GM21717 (cell line): ENCODE data around the gene EME2.

Source experiments
- ATAC-seq: cut with Tn5 transposase; IDR thresholded peaks from one replicate; pipeline ENCODE4 v1.9.1; 2021; ENCODE audit warnings: mild to moderate bottlenecking, moderate library complexity; ENCODE audit not compliant: unreplicated experiment

EME2 gene

DNA sequence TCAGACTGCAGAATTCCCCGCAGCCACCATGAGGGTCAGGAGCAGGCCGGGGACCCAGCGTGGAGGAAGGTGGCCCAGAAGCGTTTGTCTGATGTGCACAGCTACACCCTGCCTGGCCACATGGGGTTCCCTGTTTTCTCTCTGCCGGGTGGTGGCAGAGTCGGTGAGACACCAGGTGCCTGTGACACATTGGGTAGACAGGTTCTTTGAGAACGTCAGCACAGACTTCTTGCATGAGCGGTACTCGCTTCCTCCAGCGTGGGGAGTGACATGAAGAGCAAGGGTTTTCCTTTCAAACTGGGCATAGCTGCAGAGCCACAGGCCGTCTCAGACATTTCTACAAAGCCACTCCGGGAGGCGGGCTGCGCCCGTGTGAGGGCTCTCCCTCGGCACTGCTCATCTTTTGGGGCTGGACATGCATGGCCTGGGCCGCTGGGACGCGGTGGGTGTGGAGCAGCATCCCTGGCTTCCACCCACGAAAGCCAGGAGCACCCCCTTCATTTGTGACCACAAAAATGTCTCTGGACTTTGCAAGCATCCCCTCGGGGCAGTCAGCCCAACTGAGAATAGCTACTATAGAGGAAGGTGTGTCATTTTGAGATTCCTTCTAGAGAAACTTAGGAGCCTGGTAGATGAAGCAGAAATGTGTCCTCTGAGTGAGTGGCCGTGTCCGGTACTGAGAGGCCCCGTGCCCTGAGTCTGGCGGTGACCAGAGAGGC lies 27.3 kb upstream of the EME2 start:
- no peak for ATAC-seq

DNA sequence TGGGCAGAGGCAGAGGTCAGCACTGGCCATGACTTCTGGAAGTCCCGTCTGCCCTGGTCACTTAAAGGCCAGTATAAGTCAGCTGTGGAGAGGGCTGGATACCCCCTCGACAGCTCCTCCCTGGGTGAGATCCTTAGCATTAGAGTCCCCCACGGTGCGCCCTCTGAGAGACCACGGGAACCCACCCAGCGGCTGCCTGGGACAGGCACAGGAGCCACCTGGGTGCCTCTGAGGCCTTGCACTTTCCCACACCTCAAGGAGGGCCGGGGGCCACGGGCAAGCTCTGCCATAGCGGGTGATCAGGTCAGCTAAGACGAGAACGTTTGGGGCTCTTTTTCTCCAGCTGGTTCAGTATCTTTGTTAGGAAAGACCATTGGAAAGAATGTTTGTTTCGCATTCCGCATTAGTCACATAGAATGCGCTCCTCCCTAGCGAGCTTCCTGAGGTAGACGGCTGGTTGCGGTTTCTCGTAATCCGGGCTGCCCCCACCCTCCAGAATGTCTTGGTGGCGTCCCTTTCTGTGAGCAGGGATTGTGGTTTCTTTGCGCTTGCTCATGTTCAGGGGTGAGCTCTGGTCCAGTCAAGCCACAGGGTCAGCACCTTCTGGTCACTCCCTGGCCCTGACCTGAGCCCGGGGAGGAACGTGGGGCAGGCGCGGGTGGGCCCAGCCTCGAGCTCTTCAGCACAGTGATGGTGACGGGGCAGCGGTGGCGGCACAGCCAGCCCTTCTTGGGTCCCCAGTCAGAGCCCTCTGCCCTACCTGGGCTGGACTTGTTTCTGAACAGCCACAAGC lies 26.5 kb upstream of the EME2 start:
- ATAC-seq = no peak

DNA sequence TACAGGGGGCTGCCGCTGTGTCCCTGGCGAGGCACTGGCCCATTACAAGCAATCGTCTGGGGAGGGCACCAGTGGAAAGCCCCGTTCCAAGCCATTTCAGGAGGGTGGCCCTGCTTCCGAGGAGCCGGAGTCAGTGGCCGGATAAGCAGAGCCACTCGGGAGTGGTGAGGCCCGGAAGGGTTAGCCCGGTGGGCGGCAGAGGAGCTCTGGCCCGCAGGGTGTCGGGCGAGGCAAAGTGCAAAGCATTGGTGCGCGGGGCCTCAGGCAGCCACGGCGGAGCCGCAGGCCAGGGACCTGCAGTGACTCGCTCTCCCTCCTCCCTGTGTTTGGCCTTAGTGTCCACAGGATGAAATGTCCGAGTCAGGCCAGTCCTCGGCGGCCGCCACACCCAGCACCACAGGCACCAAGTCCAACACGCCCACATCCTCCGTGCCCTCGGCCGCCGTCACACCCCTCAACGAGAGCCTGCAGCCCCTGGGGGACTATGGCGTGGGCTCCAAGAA lies 25.9 kb upstream of the EME2 start:
- no peak for ATAC-seq

DNA sequence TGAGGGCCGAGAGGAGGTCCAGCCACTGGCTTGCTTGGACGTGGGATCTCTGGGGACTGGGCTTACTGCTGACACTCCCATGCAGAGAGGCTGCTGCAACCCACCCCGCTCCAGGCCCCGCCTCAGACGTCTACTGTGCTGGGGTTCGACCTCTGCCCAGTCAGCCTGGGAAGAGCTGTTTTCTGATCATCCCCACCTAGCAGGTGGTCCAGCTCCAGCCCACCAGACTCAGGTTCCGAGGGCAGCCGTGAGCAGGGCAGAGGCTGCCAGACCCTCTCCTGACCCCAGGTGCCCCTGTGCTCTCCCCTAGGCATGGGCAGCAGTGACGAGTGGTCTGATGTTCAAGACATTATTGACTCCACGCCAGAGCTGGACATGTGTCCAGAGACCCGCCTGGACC lies 24.7 kb upstream of the EME2 start:
- ATAC-seq = no peak

DNA sequence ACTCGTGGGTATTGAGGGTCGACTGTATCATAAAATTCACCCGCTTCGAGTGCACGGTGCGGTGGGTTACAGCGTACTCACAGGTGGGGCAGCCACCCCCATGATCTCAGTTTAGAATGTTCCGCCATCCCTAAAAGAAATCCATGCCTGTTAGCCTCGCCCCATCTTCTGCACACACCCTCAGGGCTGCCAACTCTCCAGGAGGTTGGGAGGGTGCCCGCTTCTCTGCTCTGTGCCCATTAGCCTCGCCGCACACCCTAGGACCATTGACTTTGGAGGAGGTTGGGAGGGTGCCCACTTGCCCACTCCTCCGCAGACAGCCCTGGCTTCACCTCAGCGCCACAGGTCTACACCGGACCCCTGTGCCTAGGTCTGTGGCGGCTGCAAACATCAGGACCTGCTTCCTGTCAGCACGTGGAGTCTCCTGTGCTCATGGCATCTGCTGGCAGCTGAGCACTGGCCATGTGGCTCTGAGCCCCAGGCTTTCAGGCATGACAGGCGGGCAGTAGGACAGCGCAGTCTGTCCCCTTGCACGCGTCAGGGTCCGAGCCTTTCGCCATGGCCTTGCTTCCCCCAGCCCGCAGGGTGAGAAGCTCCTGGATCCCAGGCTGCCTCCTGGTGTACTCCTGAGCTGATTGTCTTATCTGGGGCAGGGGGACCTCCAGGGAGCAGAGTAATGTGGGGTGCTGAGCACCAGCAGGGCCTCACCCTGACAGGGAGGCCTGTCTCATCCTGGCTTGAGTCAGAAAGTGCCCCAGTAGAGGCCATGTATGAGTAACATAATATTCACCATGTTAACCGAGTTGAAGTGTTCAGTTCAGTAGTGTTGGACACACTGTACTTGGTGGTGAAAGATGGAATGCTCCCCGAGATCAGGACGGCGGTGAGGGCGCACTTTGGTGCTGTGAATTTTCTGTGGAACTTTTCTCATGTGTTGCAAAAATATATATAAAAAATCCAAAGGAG lies 23.2 kb upstream of the EME2 start:
- ATAC-seq = no peak

DNA sequence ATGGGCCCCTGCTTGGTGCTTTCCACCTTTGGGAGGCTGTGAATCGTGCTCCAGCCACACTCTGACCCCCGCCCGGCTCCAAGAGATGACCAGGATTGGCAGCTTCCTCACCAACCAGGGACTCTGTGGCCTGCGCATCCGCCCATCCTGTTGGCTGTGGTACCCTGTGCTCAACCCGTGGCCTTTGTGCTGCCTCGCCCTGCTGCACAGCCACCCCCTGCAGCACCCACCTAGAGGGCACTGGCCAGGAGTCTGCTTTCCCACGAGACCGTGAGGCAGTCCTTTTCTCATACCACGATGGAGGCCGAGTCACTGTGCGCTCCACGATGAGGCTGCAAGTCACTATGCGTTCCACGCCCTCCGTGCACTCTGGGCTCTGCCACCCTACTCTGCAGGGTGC lies 20.7 kb upstream of the EME2 start:
- ATAC-seq = no peak

DNA sequence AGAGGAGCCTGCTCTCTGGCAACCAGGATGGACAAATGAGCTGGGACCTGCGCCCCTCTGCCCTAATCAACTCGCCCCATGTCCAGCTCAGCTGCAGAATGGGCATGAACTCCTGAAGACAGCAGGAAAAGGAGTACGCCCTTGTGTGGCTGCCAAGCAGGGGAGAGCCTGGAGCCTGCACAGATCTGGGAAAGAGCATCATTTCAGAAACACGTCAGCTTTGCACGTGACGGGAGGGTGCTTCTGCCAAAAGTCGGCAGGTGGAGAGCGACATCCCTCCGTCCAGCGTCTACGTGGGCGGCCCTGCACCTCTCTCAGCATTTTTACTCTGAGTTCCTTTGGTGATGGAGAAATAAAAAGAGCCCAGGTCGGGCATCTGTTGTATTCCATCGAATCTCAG lies 19.8 kb upstream of the EME2 start:
- no peak for ATAC-seq

DNA sequence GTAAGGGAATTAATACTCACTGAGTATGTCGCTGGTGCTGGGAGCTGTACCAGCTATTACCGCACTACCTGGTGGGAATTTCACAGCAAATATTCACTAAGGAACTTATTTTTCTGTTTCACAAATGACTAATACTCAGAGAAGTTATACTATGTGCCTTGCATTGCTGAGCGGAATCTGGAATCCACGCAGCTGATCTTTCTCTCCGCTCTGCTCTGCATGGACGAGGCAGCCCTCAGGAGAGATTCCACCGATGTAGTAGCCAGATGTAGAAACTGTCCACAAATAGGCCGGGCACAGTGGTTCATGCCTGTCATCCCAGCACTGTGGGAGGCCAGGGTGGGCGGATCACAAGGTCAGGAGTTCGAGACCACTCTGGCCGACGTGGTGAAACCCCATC lies 18.4 kb upstream of the EME2 start:
- no peak for ATAC-seq

DNA sequence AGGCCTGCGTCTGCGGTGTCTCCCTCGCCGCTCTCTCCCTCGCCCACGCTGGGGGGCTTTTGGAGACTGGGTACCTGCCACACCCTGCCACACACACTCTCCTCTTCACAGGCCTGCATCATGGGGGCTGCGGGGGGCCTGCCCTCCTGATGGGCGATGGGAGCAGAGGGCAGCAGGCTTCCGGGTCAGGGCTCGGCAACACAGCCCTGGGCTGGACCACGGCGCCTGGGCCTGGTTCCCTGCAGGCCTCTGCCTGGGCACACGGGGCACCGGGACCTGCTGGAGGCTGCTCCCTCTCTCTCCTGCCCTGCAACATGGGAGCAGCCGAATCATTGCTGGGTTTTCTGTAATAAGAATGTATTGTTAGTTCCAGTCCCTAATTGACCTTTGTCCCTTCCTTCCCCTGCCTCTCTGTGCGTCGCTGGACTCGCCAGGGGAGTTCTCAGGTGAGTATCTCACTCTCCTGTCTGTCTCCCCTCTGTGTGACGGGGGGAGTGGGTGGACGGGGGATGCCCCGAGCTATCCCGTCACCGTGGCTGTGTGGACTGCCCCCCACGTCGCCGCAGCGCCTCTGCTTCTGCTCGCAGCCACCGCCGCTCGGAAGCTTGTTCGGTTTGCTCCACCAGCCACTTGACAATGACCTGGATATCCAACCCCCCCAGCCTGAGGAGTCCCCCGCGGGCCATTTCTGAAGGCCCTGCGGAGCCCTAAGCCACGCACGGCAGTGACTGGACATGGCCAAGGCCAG lies 14.7 kb upstream of the EME2 start:
- no peak for ATAC-seq

DNA sequence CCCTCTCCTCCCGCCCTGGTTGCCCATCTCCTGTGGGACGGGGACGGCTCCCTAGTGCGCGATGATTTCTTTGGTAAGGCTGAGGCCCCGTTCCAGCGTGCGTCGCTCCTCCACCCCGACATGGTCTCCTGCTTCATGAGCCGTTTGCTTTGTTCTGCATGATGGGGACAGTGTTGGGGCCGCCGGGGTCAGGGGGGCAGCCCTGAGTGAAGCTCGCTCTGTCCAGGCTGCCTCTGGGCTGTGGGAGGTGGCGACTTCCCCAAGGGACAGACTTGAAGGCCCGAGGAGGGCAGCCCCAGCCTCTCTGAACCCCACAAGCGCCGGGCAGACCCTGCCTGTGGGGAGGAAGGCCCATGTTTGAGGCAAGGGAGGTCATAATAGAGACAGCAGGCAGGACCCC lies 13.7 kb upstream of the EME2 start:
- ATAC-seq = no peak

DNA sequence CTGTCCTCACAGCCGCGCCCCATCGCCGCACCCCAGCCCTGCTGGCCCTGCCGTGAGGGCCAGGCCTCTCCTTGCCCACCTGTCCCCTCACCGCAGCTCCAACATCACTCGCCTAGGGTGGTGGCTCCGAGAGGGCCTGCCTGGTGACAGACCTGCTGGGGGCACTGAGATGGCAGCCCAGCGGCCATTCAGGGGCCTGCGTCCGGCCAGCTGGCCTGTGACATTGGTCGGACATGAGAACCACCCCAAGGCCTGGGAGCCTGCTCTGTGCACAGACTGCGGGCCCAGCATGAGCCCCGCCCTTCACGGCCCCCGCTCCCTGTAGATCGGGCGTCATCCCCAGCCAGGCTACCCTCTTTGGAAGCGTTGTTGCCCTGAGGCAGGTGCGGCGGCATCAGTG lies 13.1 kb upstream of the EME2 start:
- no peak for ATAC-seq

DNA sequence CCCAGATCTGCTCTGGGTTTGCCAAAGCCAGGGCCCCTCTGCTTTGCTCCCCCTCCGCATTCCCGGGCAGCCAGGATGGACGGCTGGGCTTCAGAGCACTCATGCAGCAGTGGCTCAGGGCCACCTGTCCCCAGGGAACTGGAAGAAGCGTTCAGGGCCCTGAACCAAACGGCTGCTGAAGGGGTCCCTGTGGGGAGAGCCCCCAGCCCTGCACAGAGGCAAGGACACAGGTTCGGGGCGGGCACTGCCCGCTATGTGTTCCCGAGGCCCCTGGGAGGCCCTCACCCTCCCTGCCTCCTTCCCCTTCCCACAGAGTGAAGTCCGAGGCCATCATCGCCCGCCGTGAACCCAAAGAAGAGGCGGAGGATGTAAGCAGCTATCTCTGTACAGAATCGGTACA lies 11.7 kb upstream of the EME2 start:
- ATAC-seq = no peak

DNA sequence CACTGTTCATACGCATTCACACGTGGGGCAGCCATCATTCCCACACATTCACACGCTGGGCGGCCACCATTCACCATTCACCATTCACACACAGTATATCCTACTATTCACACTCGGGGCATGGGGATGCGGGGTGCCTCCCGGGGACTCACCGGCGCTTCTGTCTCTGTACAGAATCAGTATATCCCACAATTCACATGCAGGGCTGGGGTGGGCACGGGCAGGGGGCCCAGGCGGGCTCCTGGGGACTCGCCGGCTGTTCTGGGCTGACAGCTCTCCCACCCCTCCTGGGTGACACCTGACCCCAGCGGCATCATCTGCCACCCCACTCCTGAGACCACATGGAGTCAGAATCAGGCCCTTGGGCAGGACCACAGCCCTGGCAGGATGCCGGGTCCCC lies 10.9 kb upstream of the EME2 start:
- no peak for ATAC-seq

DNA sequence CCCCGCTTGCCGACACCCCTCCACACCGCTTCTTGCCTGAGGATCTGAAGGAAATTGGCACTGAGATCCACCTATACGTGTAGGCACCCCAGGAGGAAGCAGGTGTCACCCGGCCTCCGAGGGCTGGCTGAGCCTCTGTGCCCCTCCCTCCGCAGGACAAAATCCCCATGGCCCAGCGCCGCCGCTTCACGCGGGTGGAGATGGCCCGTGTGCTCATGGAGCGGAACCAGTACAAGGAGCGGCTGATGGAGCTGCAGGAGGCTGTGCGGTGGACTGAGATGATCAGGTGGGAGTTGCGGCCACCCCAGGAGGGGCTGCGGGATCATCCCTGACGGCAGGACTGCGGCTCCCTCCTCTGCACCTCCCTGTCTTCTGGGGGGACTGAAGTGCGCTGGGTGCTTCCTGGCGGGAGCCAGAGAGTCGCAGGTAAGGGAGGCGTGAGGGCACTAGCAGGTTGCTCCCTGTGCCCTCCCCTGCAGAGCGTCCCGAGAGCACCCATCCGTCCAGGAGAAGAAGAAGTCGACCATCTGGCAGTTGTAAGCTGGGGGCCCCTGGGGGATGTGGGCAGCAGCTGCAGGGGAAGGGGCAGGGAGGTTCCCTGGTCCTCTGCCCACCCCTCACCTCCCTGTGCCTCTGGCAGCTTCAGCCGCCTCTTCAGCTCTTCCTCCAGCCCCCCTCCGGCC lies 10.3 kb upstream of the EME2 start:
- no peak for ATAC-seq

DNA sequence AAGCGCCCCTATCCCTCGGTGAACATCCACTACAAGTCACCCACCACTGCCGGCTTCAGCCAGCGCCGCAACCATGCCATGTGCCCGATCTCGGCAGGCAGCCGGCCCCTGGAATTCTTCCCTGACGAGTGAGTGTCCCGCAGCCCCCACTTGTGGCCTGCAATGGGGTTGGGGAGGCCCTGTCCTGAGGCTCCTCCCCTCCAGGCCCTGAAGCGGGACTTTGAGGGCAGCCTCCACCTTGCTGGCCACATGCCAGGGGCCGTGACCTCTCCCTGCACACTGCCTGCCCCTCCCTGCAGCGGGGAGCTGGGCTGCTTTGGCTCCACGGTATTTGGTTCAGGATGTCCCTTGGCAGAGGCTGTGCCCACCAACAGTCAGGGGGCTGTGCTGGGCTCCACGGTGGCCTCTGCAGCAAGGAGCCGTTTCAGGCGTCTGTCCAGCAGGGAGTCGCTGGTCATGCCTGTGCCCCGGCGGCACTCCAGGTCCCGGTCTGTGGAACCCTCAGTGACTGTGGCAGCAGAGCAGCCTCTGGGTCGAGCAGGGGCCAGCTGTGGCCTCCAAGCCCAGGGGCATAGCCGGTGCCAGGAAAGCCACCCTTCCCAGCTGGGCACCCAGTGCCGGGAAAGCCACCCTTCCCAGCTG lies 9.6 kb upstream of the EME2 start:
- no peak for ATAC-seq

DNA sequence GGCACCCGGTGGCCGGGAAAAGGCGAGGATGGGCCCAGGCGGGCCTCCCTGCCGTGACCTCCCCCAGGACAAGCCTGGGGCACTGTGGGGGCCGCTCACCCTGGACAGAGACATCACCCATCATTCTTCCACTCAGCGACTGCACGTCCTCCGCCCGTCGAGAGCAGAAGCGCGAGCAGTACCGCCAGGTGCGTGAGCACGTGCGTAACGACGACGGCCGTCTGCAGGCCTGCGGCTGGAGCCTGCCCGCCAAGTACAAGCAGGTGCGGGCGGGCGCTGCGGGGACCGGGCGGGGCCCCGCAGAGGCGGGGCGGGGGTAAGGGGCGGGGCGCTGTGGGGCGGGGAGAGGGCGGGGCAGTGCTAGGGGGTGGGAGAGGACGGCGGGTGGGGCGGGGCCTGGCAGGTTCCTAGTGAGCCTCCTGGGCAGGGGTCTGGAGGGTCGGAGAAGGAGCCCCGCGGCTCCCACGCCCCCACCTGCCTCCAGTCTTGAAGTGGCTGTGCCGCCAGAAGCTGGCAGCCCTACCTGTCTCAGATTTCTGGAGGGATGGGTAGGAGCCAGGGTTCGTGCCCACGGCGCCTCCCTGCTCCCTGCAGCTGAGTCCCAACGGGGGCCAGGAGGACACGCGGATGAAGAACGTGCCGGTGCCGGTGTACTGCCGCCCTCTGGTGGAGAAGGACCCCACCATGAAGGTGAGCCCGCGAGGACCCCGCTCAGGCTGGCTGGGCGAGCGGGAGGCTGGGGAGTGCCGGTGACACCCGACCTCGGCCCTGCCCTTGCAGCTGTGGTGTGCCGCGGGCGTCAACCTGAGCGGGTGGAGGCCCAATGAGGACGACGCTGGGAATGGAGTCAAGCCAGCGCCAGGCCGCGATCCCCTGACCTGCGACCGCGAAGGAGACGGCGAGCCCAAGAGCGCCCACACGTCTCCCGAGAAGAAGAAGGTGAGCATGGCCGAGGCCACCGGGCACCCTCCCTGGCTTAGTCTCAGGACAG lies 8.8 kb upstream of the EME2 start:
- ATAC-seq = no peak

DNA sequence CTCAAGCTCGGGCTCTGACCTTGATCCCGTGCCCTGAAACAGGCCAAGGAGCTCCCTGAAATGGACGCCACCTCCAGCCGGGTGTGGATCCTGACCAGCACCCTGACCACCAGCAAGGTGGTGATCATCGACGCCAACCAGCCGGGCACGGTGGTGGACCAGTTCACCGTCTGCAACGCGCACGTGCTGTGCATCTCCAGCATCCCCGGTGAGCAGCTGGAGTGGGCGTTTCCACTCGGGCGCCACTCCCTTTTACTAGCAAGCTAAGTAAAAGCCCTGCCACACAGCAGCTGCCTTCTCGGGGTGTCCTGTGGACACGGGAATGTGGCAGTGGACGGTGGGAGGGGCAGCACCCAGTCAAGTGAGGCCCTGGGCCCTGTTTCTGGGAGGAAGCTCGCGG lies 7.6 kb upstream of the EME2 start:
- no peak for ATAC-seq

DNA sequence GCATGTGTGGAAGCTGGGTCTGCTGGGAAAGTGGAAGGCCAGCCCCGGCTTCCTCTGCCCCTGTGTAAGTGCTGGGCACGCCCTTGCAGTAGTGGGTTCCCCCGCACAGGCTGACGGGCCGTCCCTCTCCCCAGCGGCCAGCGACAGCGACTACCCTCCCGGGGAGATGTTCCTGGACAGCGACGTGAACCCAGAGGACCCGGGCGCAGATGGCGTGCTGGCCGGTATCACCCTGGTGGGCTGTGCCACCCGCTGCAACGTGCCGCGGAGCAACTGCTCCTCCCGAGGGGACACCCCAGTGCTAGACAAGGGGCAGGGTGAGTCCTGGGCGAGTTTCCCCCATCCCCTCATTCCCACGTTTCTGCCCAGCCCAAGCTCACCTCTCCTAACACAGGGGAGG lies 6.8 kb upstream of the EME2 start:
- no peak for ATAC-seq
